Stomach (tissue), 9 donors: ENCODE data around the gene PRL. TPM values are rescaled to one million over a fixed set of nuclear protein-coding genes. Genes with fewer than 3 reads are reported as not detected.

Source experiments
- DNase-seq, 2 donors: peaks; one replicate each; pipeline versions ENCODE4 v3.0.0 to v3.0.0-alpha.2; 2013 to 2019
- H3K27ac ChIP-seq, 5 donors: fragments of 200-600 bp in 4 of 5; sonication (generic) in 4 of 5; one replicate each; pipeline ENCODE4 v1.5.1; 2013 to 2019; ENCODE audit warnings: mild to moderate bottlenecking in 1 of 5, moderate library complexity in 1 of 5
- H3K27me3 ChIP-seq, 3 donors: fragments of 200-600 bp; sonication (generic); one replicate each; pipeline ENCODE4 v1.5.1; 2017 to 2019; ENCODE audit warnings: mixed run types in 1 of 3
- H3K36me3 ChIP-seq, 4 donors: fragments of 200-600 bp; sonication (generic); 1 replicate in 3 of 4; 2 replicates in 1 of 4; pipeline ENCODE4 v1.5.1; 2016 to 2019
- H3K4me1 ChIP-seq, 4 donors: fragments of 200-600 bp; sonication (generic); one replicate each; pipeline ENCODE4 v1.5.1; 2016 to 2019
- H3K4me3 ChIP-seq, 4 donors: fragments of 200-600 bp; sonication (generic) in 3 of 4; one replicate each; pipeline ENCODE4 v1.5.1; 2016 to 2019; ENCODE audit warnings: mild to moderate bottlenecking in 1 of 4
- H3K9me3 ChIP-seq, 4 donors: fragments of 200-600 bp; sonication (generic); one replicate each; pipeline ENCODE4 v1.5.1; 2016 to 2019
- EP300 ChIP-seq: sonication (generic); formaldehyde crosslinking; IDR thresholded peaks from one replicate; pipeline ENCODE4 v1.6.1; 2017; ENCODE audit warnings: antibody characterized with exemption
- POLR2A ChIP-seq, 4 donors: fragments of 450-650 bp; IDR thresholded peaks; one replicate each; pipeline ENCODE4 v1.6.1; 2016; ENCODE audit warnings: antibody characterized with exemption in 4 of 4, control low read depth in 2 of 4, mild to moderate bottlenecking in 1 of 4, moderate library complexity in 1 of 4
- POLR2AphosphoS5 ChIP-seq, 3 donors: sonication (generic); formaldehyde crosslinking; IDR thresholded peaks; one replicate each; pipeline ENCODE4 v1.6.1; 2016; ENCODE audit warnings: antibody characterized with exemption in 3 of 3
- WGBS, 5 donors: extraction: QIAGEN DNeasy Blood & Tissue Kit in 3 of 5; methylation state at CpG; one replicate each; pipeline versions ENCODE4 v1.1.5 to v1.1.7; 2013 to 2018; 5-methylcytosine and 5-hydroxymethylcytosine counted together
- intact Hi-C: fragments of 100-400 bp; cut with DNase I; formaldehyde crosslinking; loops from one replicate; pipeline ENCODE4 v1.15.1; 2023; ENCODE audit warnings: low total_unique reads
- polyA plus RNA-seq, 3 donors: library from polyadenylated mRNA; stranded (reverse); fragments of 200-250 nt; gene quantifications; one replicate each; pipeline ENCODE4 v1.2.3, GENCODE V29; 2013
- total RNA-seq, 5 donors: library from RNA; depleted of rRNA; stranded (reverse); fragments of >200 nt; gene quantifications; one replicate each; pipeline versions ENCODE4 v1.1.0 to v1.2.3, GENCODE V29; 2014 to 2016
- TF ChIP-seq, protein P1 (sequence below), 7 experiments: fragments of 450-650 bp in 4 of 7; fragments of 200-600 bp in 3 of 7; sonication (generic) in 3 of 7; IDR thresholded peaks; one replicate each; pipeline ENCODE4 v1.5.1; 2016 to 2019; ENCODE audit warnings: antibody characterized with exemption in 7 of 7, control low read depth in 2 of 7, mild to moderate bottlenecking in 1 of 7
- donor health status: healthy with polysubstance abuse.
- donor health status: Bipolar disorder and iron deficiency.
- donor health status: healthy.

The PRL gene
- total and polyA plus RNA-seq, 8 donors: not detected

DNA sequence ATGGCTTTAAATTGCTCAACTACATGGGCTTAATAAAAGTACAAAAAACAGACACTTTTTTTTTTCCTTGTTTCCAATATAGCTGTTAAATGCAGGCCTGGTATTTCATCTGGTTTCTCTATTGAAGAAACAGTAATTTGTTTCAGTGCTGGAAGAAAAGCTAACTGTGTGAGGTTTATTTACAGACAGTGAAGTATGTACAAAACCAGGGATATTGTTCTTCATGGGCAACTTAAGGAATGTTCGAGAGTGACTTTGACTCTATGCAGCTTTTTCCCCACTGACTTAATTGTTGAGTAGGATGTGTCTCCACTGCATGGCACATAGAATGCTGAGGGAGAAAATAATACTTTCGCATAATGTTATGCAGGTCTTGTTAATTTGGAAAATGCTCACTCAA, 31.0 kb upstream of the PRL start:
- Histone ChIP-seq H3K9me3 (no peaks in the 10 kb centered on the region), H3K27me3 (no peaks in the 10 kb centered on the region), H3K4me3 (no peak overlapping the region), H3K4me1 (no peaks in the 10 kb centered on the region), H3K36me3 (no peaks in the 10 kb centered on the region), H3K27ac (no peak overlapping the region)
- TF ChIP-seq EP300 (no peak), POLR2AphosphoS5 (IDR thresholded peaks at IDR 0.05) (no peak), POLR2A (IDR thresholded peaks at IDR 0.05) (no peak)
- TF ChIP-seq, protein P1, sequence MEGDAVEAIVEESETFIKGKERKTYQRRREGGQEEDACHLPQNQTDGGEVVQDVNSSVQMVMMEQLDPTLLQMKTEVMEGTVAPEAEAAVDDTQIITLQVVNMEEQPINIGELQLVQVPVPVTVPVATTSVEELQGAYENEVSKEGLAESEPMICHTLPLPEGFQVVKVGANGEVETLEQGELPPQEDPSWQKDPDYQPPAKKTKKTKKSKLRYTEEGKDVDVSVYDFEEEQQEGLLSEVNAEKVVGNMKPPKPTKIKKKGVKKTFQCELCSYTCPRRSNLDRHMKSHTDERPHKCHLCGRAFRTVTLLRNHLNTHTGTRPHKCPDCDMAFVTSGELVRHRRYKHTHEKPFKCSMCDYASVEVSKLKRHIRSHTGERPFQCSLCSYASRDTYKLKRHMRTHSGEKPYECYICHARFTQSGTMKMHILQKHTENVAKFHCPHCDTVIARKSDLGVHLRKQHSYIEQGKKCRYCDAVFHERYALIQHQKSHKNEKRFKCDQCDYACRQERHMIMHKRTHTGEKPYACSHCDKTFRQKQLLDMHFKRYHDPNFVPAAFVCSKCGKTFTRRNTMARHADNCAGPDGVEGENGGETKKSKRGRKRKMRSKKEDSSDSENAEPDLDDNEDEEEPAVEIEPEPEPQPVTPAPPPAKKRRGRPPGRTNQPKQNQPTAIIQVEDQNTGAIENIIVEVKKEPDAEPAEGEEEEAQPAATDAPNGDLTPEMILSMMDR (IDR thresholded peaks at IDR 0.05): no peak
- WGBS, 5 donors: 74 to 82% (median 75%) methylated on average over 2 of the region's 2 CpGs
- intact Hi-C loops: no loop called here
- DNase-seq: no peak

DNA sequence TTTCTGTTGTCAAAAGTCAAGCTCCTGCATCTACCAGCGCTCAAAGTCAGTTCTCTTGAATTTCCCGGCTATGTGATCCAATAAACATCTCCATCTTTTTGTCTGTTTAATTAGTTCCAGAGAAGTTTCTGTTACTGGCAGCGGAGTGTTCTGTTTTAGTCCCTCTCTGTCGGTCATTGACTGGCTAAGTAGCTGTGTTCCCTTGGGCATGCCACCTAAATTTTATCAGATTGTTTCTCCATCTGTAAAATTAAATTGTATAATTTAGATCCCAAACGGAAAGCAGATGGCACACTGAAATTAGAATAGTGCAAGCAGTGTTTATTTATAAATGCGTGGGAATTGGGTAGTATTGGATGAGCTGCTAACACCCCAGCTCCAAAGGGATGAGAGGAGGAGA, 29.7 kb upstream of the PRL start:
- Histone ChIP-seq H3K4me3 (no peak overlapping the region), H3K4me1 (peaks cover 0 to 6% (median 0%) of the 10 kb centered on the region in 4 donors), H3K9me3 (no peaks in the 10 kb centered on the region), H3K27ac (no peak overlapping the region), H3K27me3 (no peaks in the 10 kb centered on the region), H3K36me3 (no peaks in the 10 kb centered on the region)
- no peak for DNase-seq
- no peak for TF ChIP-seq EP300
- no peak for TF ChIP-seq POLR2A (IDR thresholded peaks at IDR 0.05)
- no peak for TF ChIP-seq POLR2AphosphoS5 (IDR thresholded peaks at IDR 0.05)
- TF ChIP-seq, protein P1 (IDR thresholded peaks at IDR 0.05): no peak
- 69 to 87% (median 82%) methylated on average over 6 of the region's 6 CpGs for WGBS, 5 donors
- intact Hi-C loops: no loop called here

DNA sequence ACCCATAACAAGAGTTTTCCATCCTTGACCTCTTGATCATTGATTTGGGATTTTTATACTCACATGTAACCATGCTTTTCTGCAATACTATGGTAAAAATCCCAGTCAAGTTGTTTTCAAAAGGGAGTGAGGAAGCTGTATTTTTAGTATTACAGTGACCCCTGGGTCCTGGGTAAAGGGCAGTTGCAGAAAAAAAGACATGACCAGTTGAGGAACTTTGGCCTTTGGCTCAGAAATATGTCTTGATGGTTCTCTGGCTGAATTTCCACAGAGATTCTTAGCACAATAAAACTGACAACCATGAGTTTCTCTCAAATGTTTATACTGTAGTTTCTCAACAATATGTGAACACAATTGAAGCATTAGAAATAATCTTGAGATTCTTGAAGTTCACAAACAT, 28.6 kb upstream of the PRL start:
- peaks cover 0 to 6% (median 0%) of the 10 kb centered on the region in 4 donors for H3K4me1 ChIP-seq
- no peaks in the 10 kb centered on the region for H3K27me3 ChIP-seq
- intact Hi-C loops: no loop called here
- H3K9me3 ChIP-seq: no peaks in the 10 kb centered on the region
- no peak for DNase-seq
- TF ChIP-seq, protein P1 (IDR thresholded peaks at IDR 0.05): no peak
- H3K4me3 ChIP-seq: no peak overlapping the region
- H3K27ac ChIP-seq: no peak overlapping the region
- no peaks in the 10 kb centered on the region for H3K36me3 ChIP-seq

DNA sequence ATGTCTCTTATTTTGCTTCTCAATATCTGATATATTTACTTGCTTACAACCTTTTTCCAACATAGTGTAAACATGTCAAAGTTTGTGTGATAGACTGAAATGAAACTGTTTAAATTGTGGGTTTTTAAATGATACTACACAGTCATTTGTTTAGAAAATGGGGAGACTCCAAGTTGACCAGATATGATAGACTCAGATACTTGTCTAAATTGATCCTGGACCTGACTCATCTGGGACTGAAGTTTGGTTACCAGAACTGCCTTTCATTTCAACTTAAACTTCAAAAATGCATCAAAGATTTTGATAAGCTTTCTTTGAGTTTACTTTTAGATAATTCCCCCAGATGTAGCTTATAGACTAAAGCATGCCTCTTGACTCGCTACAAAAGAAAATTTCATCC, 27.0 kb upstream of the PRL start:
- TF ChIP-seq POLR2AphosphoS5 (IDR thresholded peaks at IDR 0.05) (no peak), POLR2A (IDR thresholded peaks at IDR 0.05) (no peak), EP300 (no peak)
- TF ChIP-seq, protein P1 (IDR thresholded peaks at IDR 0.05): no peak
- Histone ChIP-seq H3K36me3 (no peaks in the 10 kb centered on the region), H3K9me3 (no peaks in the 10 kb centered on the region), H3K4me3 (no peak overlapping the region), H3K27me3 (no peaks in the 10 kb centered on the region), H3K4me1 (peaks cover 0 to 6% (median 0%) of the 10 kb centered on the region in 4 donors), H3K27ac (no peak overlapping the region)
- DNase-seq: no peak
- intact Hi-C loops: no loop called here
- 69 to 88% (median 79%) methylated on average over 1 of the region's 1 CpG for WGBS, 5 donors
